ENCODE data around the gene TCF12.

Gene TCF12

DNA sequence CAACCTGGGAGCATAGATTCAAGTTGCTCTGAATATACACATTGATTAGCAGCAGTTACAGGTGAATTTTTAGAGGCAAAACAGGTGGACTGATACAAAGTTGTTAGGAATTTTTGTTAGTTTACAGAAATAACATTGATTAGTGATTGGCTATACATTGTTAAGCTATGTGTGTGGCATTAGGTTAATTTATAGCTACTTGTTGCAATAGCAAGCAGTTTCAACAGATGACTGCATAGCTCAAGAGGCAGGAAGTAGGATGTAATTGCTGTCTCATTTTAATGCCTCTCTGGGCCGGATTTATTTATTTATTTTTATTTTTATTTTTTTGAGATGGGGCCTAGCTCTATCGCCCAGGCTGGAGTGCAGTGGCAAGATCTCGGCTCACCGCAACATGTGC, 99.7 kb downstream of the TCF12 start:
- TF ChIP-seq, protein P1, sequence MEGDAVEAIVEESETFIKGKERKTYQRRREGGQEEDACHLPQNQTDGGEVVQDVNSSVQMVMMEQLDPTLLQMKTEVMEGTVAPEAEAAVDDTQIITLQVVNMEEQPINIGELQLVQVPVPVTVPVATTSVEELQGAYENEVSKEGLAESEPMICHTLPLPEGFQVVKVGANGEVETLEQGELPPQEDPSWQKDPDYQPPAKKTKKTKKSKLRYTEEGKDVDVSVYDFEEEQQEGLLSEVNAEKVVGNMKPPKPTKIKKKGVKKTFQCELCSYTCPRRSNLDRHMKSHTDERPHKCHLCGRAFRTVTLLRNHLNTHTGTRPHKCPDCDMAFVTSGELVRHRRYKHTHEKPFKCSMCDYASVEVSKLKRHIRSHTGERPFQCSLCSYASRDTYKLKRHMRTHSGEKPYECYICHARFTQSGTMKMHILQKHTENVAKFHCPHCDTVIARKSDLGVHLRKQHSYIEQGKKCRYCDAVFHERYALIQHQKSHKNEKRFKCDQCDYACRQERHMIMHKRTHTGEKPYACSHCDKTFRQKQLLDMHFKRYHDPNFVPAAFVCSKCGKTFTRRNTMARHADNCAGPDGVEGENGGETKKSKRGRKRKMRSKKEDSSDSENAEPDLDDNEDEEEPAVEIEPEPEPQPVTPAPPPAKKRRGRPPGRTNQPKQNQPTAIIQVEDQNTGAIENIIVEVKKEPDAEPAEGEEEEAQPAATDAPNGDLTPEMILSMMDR (IDR thresholded peaks at IDR 0.05; ENCODE audit: low read depth, low read length, missing control alignments), result no peak
- in situ Hi-C loops (cut with HindIII; ENCODE audit: low sequenced_read_pairs), result no loop called here
- H3K4me3 ChIP-seq (ENCODE audit: low read depth, low read length), result no peak overlapping the region
- DNase-seq (ENCODE audit: low read depth), result no peak

- H3K4me3 ChIP-seq (ENCODE audit: low read depth, low read length), result no peak overlapping the region
- in situ Hi-C loops (cut with HindIII; ENCODE audit: low sequenced_read_pairs), result no loop called here
- TF ChIP-seq, protein P1 (IDR thresholded peaks at IDR 0.05; ENCODE audit: low read depth, low read length, missing control alignments), result no peak
- no peak for DNase-seq (ENCODE audit: low read depth)
These were observed 101.2 kb downstream of the TCF12 start for GRCh38 chr15:57019496-57020160.

GRCh38 chr15:57025264-57025926, 107.0 kb downstream of the TCF12 start:
- in situ Hi-C loops (cut with HindIII; ENCODE audit: low sequenced_read_pairs), result no loop called here
- TF ChIP-seq, protein P1 (IDR thresholded peaks at IDR 0.05; ENCODE audit: low read depth, low read length, missing control alignments), result no peak
- DNase-seq (ENCODE audit: low read depth), result no peak
- no peak overlapping the region for H3K4me3 ChIP-seq (ENCODE audit: low read depth, low read length)

DNA sequence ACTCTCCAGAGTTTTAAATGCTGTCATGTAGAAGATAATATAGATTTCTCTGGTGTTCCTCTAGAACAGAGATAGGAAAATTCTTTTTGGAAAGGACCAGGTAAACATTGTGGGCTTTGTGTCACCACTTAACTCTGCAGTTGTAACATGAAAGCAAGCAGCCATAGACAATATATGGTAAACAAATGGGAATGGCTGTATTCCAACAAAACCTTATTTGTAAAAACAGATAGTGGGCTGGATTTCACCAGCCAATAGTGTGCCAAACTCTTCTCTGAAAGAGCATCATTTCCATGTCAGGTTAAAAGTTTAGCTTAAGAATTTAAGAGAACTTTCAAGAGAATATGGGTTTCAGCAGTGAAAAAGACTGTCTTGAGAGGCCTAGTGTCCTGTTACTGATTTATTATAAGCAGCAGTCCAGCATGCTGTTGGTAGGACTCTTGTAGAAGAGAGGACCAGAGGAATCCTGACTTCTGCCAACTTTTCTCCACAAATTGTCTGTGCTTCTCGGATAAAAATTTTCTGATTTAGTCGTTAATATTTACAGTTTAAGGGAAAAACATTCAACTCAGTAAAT, 107.7 kb downstream of the TCF12 start:
- DNase-seq (ENCODE audit: low read depth), result no peak
- TF ChIP-seq, protein P1 (IDR thresholded peaks at IDR 0.05; ENCODE audit: low read depth, low read length, missing control alignments), result no peak
- H3K4me3 ChIP-seq (ENCODE audit: low read depth, low read length), result no peak overlapping the region
- in situ Hi-C loops (cut with HindIII; ENCODE audit: low sequenced_read_pairs), result no loop called here

DNA sequence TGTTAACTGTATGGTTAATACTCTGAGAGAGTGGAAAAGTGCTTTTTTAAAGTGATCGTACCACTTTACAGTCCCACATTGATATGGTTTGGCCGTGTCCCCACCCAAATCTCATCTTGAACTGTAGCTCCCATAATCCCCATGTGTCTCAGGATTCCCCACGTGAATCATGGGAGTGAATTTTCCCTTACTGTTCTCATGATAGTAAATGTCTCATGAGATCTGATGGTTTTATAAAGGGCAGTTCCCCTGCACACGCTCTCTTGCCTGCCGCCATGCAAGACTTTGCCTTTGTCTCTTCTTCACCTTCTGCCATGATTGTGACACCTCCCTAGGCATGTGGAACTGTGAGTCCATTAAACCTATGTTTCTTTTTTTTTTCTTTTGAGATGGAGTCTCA, 109.2 kb downstream of the TCF12 start:
- TF ChIP-seq, protein P1 (IDR thresholded peaks at IDR 0.05; ENCODE audit: low read depth, low read length, missing control alignments), result no peak
- no peak overlapping the region for H3K4me3 ChIP-seq (ENCODE audit: low read depth, low read length)
- in situ Hi-C loops (cut with HindIII; ENCODE audit: low sequenced_read_pairs), result no loop called here
- DNase-seq (ENCODE audit: low read depth), result no peak

DNA sequence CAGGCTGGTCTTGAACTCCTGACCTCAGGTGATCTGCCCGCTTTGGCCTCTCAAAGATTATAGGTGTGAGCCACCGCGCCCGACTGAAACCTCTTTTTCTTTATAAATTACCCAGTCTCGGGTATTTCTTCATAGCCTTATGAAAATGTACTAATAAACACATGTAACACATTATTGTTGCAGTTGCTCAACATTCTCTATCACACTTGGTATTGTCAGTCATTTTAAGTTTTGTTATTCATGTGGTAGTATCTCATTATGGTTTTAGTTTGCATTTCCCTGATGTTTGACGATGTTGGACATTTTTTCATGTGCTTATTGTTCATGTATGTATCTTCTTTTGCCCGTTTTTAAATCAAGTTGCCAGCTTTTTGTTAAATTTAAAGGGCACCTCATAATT, 109.7 kb downstream of the TCF12 start:
- H3K4me3 ChIP-seq (ENCODE audit: low read depth, low read length), result no peak overlapping the region
- in situ Hi-C loops (cut with HindIII; ENCODE audit: low sequenced_read_pairs), result no loop called here
- TF ChIP-seq, protein P1 (IDR thresholded peaks at IDR 0.05; ENCODE audit: low read depth, low read length, missing control alignments), result no peak
- no peak for DNase-seq (ENCODE audit: low read depth)

Data from astrocyte of the cerebellum (primary cell).